ENCODE measurements around the gene SPCS2. TPM values are rescaled to one million over a fixed set of nuclear protein-coding genes. Genes with fewer than 3 reads are reported as not detected.
A peak's percentile ranks its signal among the peaks of the same experiment; 100 is the strongest.

SPCS2 gene
- polyA plus RNA-seq, 1 of the 3 experiments (the other 2 are of a cell fraction) = 49.1 TPM

DNA sequence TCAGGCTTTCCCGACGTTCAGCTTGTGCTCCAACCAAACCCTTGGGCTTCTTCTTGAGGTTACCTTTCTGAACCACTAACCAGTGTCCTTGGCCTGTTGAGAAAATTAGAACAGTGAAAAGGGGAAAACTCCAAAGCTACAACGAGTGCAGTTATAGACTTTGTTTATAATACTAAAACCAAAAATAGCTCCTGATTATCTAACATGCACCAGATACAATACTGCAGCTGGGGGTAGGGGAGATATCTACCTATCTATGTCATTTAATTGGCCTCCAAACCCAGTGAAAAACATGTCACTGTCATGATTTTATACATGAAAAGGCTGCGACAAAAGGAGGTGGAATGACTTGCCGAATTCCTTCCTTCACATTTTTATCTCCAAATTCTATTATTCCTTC, 12.1 kb upstream of the SPCS2 start:
- no peaks in the 10 kb centered on the region for H3K9me2 ChIP-seq

More for the DNA sequence above, 12.1 kb upstream of the SPCS2 start:
- H3K27ac ChIP-seq (ENCODE audit: low read depth in 2 of 2, low read length in 1 of 2) = peak overlapping the region in 1 of 2 experiments; percentile 80; a peak in 2 of 4 replicates
- POLR2A ChIA-PET = interaction anchor here (1.1 kb wide), 1 partner anchor 12 kb away, joined by 4 read pairs; the partner anchor contains the start of genes SPCS2 and XRRA1
- H3K27me3 ChIP-seq (ENCODE audit: insufficient read depth) = no peaks in the 10 kb centered on the region
- peaks cover 17 to 21% of the 10 kb centered on the region in 2 experiments for H3K4me1 ChIP-seq (ENCODE audit: control insufficient read depth in 1 of 2, insufficient read depth in 2 of 2, low read depth in 1 of 2, low read length in 1 of 2)
- no peak overlapping the region for H2AFZ ChIP-seq (ENCODE audit: low read depth)
- no peak overlapping the region for H3K9ac ChIP-seq
- CTCF ChIA-PET = interaction anchor here (1.1 to 6.2 kb wide), 8 partner anchors 11 to 312 kb away, joined by 3 to 24 read pairs (median 7); partner anchors contain the start of gene TPBGL
- H3K36me3 ChIP-seq (replicated peaks in 1 of 2; ENCODE audit: control insufficient read depth in 1 of 2, insufficient read depth in 2 of 2, low read length in 1 of 2) = peaks cover 57 to 77% of the 10 kb centered on the region in 2 experiments
- peaks cover 21% of the 10 kb centered on the region; the same call in 1 of the 2 replicates for H3K79me2 ChIP-seq (ENCODE audit: insufficient read depth)
- no peak for DNase-seq
- H3F3A ChIP-seq (replicated peaks; ENCODE audit: insufficient read depth) = peaks cover 21% of the 10 kb centered on the region
- TF ChIP-seq, protein P1, sequence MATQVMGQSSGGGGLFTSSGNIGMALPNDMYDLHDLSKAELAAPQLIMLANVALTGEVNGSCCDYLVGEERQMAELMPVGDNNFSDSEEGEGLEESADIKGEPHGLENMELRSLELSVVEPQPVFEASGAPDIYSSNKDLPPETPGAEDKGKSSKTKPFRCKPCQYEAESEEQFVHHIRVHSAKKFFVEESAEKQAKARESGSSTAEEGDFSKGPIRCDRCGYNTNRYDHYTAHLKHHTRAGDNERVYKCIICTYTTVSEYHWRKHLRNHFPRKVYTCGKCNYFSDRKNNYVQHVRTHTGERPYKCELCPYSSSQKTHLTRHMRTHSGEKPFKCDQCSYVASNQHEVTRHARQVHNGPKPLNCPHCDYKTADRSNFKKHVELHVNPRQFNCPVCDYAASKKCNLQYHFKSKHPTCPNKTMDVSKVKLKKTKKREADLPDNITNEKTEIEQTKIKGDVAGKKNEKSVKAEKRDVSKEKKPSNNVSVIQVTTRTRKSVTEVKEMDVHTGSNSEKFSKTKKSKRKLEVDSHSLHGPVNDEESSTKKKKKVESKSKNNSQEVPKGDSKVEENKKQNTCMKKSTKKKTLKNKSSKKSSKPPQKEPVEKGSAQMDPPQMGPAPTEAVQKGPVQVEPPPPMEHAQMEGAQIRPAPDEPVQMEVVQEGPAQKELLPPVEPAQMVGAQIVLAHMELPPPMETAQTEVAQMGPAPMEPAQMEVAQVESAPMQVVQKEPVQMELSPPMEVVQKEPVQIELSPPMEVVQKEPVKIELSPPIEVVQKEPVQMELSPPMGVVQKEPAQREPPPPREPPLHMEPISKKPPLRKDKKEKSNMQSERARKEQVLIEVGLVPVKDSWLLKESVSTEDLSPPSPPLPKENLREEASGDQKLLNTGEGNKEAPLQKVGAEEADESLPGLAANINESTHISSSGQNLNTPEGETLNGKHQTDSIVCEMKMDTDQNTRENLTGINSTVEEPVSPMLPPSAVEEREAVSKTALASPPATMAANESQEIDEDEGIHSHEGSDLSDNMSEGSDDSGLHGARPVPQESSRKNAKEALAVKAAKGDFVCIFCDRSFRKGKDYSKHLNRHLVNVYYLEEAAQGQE (IDR thresholded peaks at IDR 0.05; ENCODE audit: low read depth, low read length) = no peak
- TF ChIP-seq FOXJ3 (CRISPR knock-in tag; IDR thresholded peaks at IDR 0.05) = no peak
- no peak for TF ChIP-seq YY1 (IDR thresholded peaks at IDR 0.05; ENCODE audit: low read depth)
- no peak for TF ChIP-seq RFX5 (IDR thresholded peaks at IDR 0.05; ENCODE audit: low read length)
- TF ChIP-seq, protein P2, sequence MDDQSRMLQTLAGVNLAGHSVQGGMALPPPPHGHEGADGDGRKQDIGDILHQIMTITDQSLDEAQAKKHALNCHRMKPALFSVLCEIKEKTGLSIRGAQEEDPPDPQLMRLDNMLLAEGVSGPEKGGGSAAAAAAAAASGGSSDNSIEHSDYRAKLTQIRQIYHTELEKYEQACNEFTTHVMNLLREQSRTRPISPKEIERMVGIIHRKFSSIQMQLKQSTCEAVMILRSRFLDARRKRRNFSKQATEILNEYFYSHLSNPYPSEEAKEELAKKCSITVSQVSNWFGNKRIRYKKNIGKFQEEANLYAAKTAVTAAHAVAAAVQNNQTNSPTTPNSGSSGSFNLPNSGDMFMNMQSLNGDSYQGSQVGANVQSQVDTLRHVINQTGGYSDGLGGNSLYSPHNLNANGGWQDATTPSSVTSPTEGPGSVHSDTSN (IDR thresholded peaks at IDR 0.05) = no peak
- no peak for TF ChIP-seq TEAD4 (IDR thresholded peaks at IDR 0.05; ENCODE audit: borderline replicate concordance, insufficient read depth)
- TF ChIP-seq MEF2A (IDR thresholded peaks at IDR 0.05; ENCODE audit: borderline replicate concordance, low read depth) = no peak
- TF ChIP-seq EZH2phosphoT487 (IDR thresholded peaks at IDR 0.05; ENCODE audit: borderline replicate concordance, low read depth) = no peak
- no peak for TF ChIP-seq SMC3 (IDR thresholded peaks at IDR 0.05; ENCODE audit: low read depth, low read length)
- no peak for TF ChIP-seq FOSL2 (IDR thresholded peaks at IDR 0.05; ENCODE audit: borderline replicate concordance, low read depth)
- TF ChIP-seq RAD21 (IDR thresholded peaks at IDR 0.05; ENCODE audit: low read length) = no peak
- TF ChIP-seq RCOR1 (IDR thresholded peaks at IDR 0.05; ENCODE audit: low read length) = no peak
- TF ChIP-seq, protein P3, sequence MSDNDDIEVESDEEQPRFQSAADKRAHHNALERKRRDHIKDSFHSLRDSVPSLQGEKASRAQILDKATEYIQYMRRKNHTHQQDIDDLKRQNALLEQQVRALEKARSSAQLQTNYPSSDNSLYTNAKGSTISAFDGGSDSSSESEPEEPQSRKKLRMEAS (IDR thresholded peaks at IDR 0.05; ENCODE audit: low read depth) = no peak
- TF ChIP-seq, protein P4, sequence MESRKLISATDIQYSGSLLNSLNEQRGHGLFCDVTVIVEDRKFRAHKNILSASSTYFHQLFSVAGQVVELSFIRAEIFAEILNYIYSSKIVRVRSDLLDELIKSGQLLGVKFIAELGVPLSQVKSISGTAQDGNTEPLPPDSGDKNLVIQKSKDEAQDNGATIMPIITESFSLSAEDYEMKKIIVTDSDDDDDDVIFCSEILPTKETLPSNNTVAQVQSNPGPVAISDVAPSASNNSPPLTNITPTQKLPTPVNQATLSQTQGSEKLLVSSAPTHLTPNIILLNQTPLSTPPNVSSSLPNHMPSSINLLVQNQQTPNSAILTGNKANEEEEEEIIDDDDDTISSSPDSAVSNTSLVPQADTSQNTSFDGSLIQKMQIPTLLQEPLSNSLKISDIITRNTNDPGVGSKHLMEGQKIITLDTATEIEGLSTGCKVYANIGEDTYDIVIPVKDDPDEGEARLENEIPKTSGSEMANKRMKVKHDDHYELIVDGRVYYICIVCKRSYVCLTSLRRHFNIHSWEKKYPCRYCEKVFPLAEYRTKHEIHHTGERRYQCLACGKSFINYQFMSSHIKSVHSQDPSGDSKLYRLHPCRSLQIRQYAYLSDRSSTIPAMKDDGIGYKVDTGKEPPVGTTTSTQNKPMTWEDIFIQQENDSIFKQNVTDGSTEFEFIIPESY (IDR thresholded peaks at IDR 0.05; ENCODE audit: borderline replicate concordance, low read depth) = no peak
- TF ChIP-seq ELF1 (IDR thresholded peaks at IDR 0.05) = no peak
- no peak for TF ChIP-seq NFIC (IDR thresholded peaks at IDR 0.05; ENCODE audit: borderline replicate concordance)
- TF ChIP-seq RXRA (IDR thresholded peaks at IDR 0.05; ENCODE audit: borderline replicate concordance, low read depth) = no peak
- no peak for TF ChIP-seq NRF1 (IDR thresholded peaks at IDR 0.05; ENCODE audit: low read depth, low read length)
- 88% methylated on average over 5 of the region's 5 CpGs for WGBS (ENCODE audit: low lambda C conversion rate)
- no peaks in the 10 kb centered on the region for H4K20me1 ChIP-seq (ENCODE audit: insufficient read depth)
- no peaks in the 10 kb centered on the region for H3K9me3 ChIP-seq
- H3K4me2 ChIP-seq = no peak overlapping the region
- H3K4me3 ChIP-seq (ENCODE audit: low read depth in 2 of 2, low read length in 1 of 2) = no peak overlapping the region
